IPS-18a (cell line): ENCODE results near the gene PTPRJ.
"Not testable (repeated sequence)": the region's sequence is repeated elsewhere in the genome, so short reads cannot be mapped to it uniquely, and the experiment has no call there.

Source experiments
- H3K27ac ChIP-seq: one replicate; pipeline ENCODE4 v1.5.1; 2013; ENCODE audit warnings: low read length
- H3K27me3 ChIP-seq: one replicate; pipeline ENCODE4 v1.6.1; 2013; ENCODE audit warnings: mild to moderate bottlenecking, low read length; ENCODE audit not compliant: control insufficient read depth, insufficient read depth
- H3K36me3 ChIP-seq: one replicate; pipeline ENCODE4 v1.6.1; 2013; ENCODE audit warnings: low read depth, low read length; ENCODE audit not compliant: control insufficient read depth
- H3K4me1 ChIP-seq: one replicate; pipeline ENCODE4 v1.6.1; 2013; ENCODE audit warnings: low read depth, low read length; ENCODE audit not compliant: control insufficient read depth
- H3K4me3 ChIP-seq: one replicate; pipeline ENCODE4 v1.5.1; 2013; ENCODE audit warnings: low read length
- H3K9ac ChIP-seq: one replicate; pipeline ENCODE4 v1.6.1; 2013; ENCODE audit warnings: mild to moderate bottlenecking, low read length, moderate library complexity
- H3K9me3 ChIP-seq: one replicate; pipeline ENCODE4 v1.6.1; 2013; ENCODE audit warnings: low read depth, low read length; ENCODE audit not compliant: control insufficient read depth

Gene PTPRJ

GRCh38 chr11:47949001-47949675 is 31.2 kb upstream of the PTPRJ start:
- not testable (repeated sequence) for H3K27me3 ChIP-seq, H3K4me3 ChIP-seq, H3K9me3 ChIP-seq, H3K36me3 ChIP-seq, H3K4me1 ChIP-seq, H3K27ac ChIP-seq, H3K9ac ChIP-seq

GRCh38 chr11:47950396-47950795 is 30.0 kb upstream of the PTPRJ start:
- Histone ChIP-seq H3K4me3 (no peak overlapping the region), H3K27me3 (no peaks in the 10 kb centered on the region), H3K9me3 (no peaks in the 10 kb centered on the region), H3K4me1 (no peaks in the 10 kb centered on the region), H3K27ac (no peak overlapping the region), H3K36me3 (no peaks in the 10 kb centered on the region), H3K9ac (no peak overlapping the region)

- H3K36me3 ChIP-seq, H3K9me3 ChIP-seq, H3K27ac ChIP-seq, H3K27me3 ChIP-seq, H3K9ac ChIP-seq, H3K4me3 ChIP-seq, H3K4me1 ChIP-seq: not testable (repeated sequence)
These were observed 28.9 kb upstream of the PTPRJ start for GRCh38 chr11:47951504-47951903.

GRCh38 chr11:47955061-47955755 is 25.2 kb upstream of the PTPRJ start:
- Histone ChIP-seq H3K9ac (no peak overlapping the region), H3K9me3 (no peaks in the 10 kb centered on the region), H3K4me3 (no peak overlapping the region), H3K27ac (no peak overlapping the region), H3K27me3 (no peaks in the 10 kb centered on the region), H3K36me3 (no peaks in the 10 kb centered on the region), H3K4me1 (no peaks in the 10 kb centered on the region)

- Histone ChIP-seq H3K4me1 (no peaks in the 10 kb centered on the region), H3K9ac (no peak overlapping the region), H3K27me3 (no peaks in the 10 kb centered on the region), H3K9me3 (no peaks in the 10 kb centered on the region), H3K4me3 (no peak overlapping the region), H3K36me3 (no peaks in the 10 kb centered on the region), H3K27ac (no peak overlapping the region)
These were observed 20.3 kb upstream of the PTPRJ start for GRCh38 chr11:47960015-47960414.

GRCh38 chr11:47961383-47961782 is 19.0 kb upstream of the PTPRJ start:
- Histone ChIP-seq H3K27me3 (no peaks in the 10 kb centered on the region), H3K36me3 (no peaks in the 10 kb centered on the region), H3K27ac (no peak overlapping the region), H3K9me3 (no peaks in the 10 kb centered on the region), H3K4me3 (no peak overlapping the region), H3K9ac (no peak overlapping the region), H3K4me1 (no peaks in the 10 kb centered on the region)

GRCh38 chr11:47964546-47964945 is 15.8 kb upstream of the PTPRJ start:
- no peaks in the 10 kb centered on the region for H3K36me3 ChIP-seq
- H3K27me3 ChIP-seq: no peaks in the 10 kb centered on the region
- H3K9ac ChIP-seq: no peak overlapping the region
- no peaks in the 10 kb centered on the region for H3K9me3 ChIP-seq
- no peaks in the 10 kb centered on the region for H3K4me1 ChIP-seq
- no peak overlapping the region for H3K27ac ChIP-seq
- no peak overlapping the region for H3K4me3 ChIP-seq

- H3K9ac ChIP-seq: no peak overlapping the region
These were observed 12.5 kb upstream of the PTPRJ start for GRCh38 chr11:47967577-47968525.

GRCh38 chr11:47969401-47969800 is 11.0 kb upstream of the PTPRJ start:
- no peaks in the 10 kb centered on the region for H3K9me3 ChIP-seq
- no peaks in the 10 kb centered on the region for H3K27me3 ChIP-seq
- peaks cover 11% of the 10 kb centered on the region for H3K4me1 ChIP-seq
- H3K36me3 ChIP-seq: no peaks in the 10 kb centered on the region
- no peak overlapping the region for H3K9ac ChIP-seq
- no peak overlapping the region for H3K4me3 ChIP-seq
- H3K27ac ChIP-seq: no peak overlapping the region

More at GRCh38 chr11:47967577-47968525, 12.5 kb upstream of the PTPRJ start:
- no peak overlapping the region for H3K4me3 ChIP-seq
- H3K4me1 ChIP-seq: no peaks in the 10 kb centered on the region
- H3K27me3 ChIP-seq: no peaks in the 10 kb centered on the region
- H3K27ac ChIP-seq: no peak overlapping the region
- H3K9me3 ChIP-seq: no peaks in the 10 kb centered on the region
- no peaks in the 10 kb centered on the region for H3K36me3 ChIP-seq

- no peak overlapping the region for H3K27ac ChIP-seq
- no peaks in the 10 kb centered on the region for H3K9me3 ChIP-seq
- H3K36me3 ChIP-seq: no peaks in the 10 kb centered on the region
- no peaks in the 10 kb centered on the region for H3K27me3 ChIP-seq
- H3K4me3 ChIP-seq: no peak overlapping the region
- peaks cover 16% of the 10 kb centered on the region for H3K4me1 ChIP-seq
- no peak overlapping the region for H3K9ac ChIP-seq
These were observed 8.9 kb upstream of the PTPRJ start for GRCh38 chr11:47971501-47971900.

GRCh38 chr11:47973173-47973572 is 7.2 kb upstream of the PTPRJ start:
- Histone ChIP-seq H3K27ac (no peak overlapping the region), H3K9ac (no peak overlapping the region), H3K4me3 (no peak overlapping the region), H3K36me3 (no peaks in the 10 kb centered on the region), H3K4me1 (peaks cover 16% of the 10 kb centered on the region), H3K27me3 (no peaks in the 10 kb centered on the region), H3K9me3 (no peaks in the 10 kb centered on the region)
